ENCODE results near the gene NPL.
A peak's percentile ranks its signal among the peaks of the same experiment; 100 is the strongest.

NPL gene

GRCh38 chr1:182789138-182790076 is at the start of gene NPL:
Gene NPL, plus strand, starts transcription at chr1:182789773. Its CDS starts 4,599 bp downstream, at chr1:182794372.
- no peak for TF ChIP-seq ZNF274 (IDR thresholded peaks at IDR 0.05; ENCODE audit: low read depth, low read length)
- peak within 1 kb of the TSS; percentile 76 for H3K4me3 ChIP-seq (ENCODE audit: low read length)

GRCh38 chr1:182740120-182740519 is 49.5 kb upstream of the NPL start:
- TF ChIP-seq ZNF274 (IDR thresholded peaks at IDR 0.05; ENCODE audit: low read depth, low read length): no peak
- H3K4me3 ChIP-seq (ENCODE audit: low read length): no peak overlapping the region

GRCh38 chr1:182742780-182743179 is 46.8 kb upstream of the NPL start:
- no peak for TF ChIP-seq ZNF274 (IDR thresholded peaks at IDR 0.05; ENCODE audit: low read depth, low read length)
- no peak overlapping the region for H3K4me3 ChIP-seq (ENCODE audit: low read length)

- no peak for TF ChIP-seq ZNF274 (IDR thresholded peaks at IDR 0.05; ENCODE audit: low read depth, low read length)
- H3K4me3 ChIP-seq (ENCODE audit: low read length): no peak overlapping the region
Observed at GRCh38 chr1:182752077-182752988, 37.2 kb upstream of the NPL start.

- no peak for TF ChIP-seq ZNF274 (IDR thresholded peaks at IDR 0.05; ENCODE audit: low read depth, low read length)
- no peak overlapping the region for H3K4me3 ChIP-seq (ENCODE audit: low read length)
Observed at GRCh38 chr1:182754087-182754486, 35.5 kb upstream of the NPL start.

GRCh38 chr1:182754543-182755314 is 34.8 kb upstream of the NPL start:
- no peak overlapping the region for H3K4me3 ChIP-seq (ENCODE audit: low read length)
- TF ChIP-seq ZNF274 (IDR thresholded peaks at IDR 0.05; ENCODE audit: low read depth, low read length): no peak

GRCh38 chr1:182755632-182756031 is 33.9 kb upstream of the NPL start:
- no peak for TF ChIP-seq ZNF274 (IDR thresholded peaks at IDR 0.05; ENCODE audit: low read depth, low read length)
- no peak overlapping the region for H3K4me3 ChIP-seq (ENCODE audit: low read length)

GRCh38 chr1:182756423-182756822 is 33.1 kb upstream of the NPL start:
- H3K4me3 ChIP-seq (ENCODE audit: low read length): no peak overlapping the region
- no peak for TF ChIP-seq ZNF274 (IDR thresholded peaks at IDR 0.05; ENCODE audit: low read depth, low read length)

- TF ChIP-seq ZNF274 (IDR thresholded peaks at IDR 0.05; ENCODE audit: low read depth, low read length): no peak
- no peak overlapping the region for H3K4me3 ChIP-seq (ENCODE audit: low read length)
Observed at GRCh38 chr1:182761396-182762395, 27.9 kb upstream of the NPL start.

GRCh38 chr1:182762536-182762935 is 27.0 kb upstream of the NPL start:
- no peak for TF ChIP-seq ZNF274 (IDR thresholded peaks at IDR 0.05; ENCODE audit: low read depth, low read length)
- no peak overlapping the region for H3K4me3 ChIP-seq (ENCODE audit: low read length)

- H3K4me3 ChIP-seq (ENCODE audit: low read length): no peak overlapping the region
- no peak for TF ChIP-seq ZNF274 (IDR thresholded peaks at IDR 0.05; ENCODE audit: low read depth, low read length)
Observed at GRCh38 chr1:182764029-182764727, 25.4 kb upstream of the NPL start.

- no peak for TF ChIP-seq ZNF274 (IDR thresholded peaks at IDR 0.05; ENCODE audit: low read depth, low read length)
- H3K4me3 ChIP-seq (ENCODE audit: low read length): no peak overlapping the region
Observed at GRCh38 chr1:182765391-182765790, 24.2 kb upstream of the NPL start.
